ENCODE measurements around the gene ZNF692. TPM values are rescaled to one million over a fixed set of nuclear protein-coding genes. Genes with fewer than 3 reads are reported as not detected.

The ZNF692 gene
- total RNA-seq, 1 donor from 2014 or later: 37.8 TPM

- Mint-ChIP-seq H3K4me3 (no peak overlapping the region), H3K9me3 (no peaks in the 10 kb centered on the region), H3K4me1 (peaks cover 9% of the 10 kb centered on the region), H3K27me3 (ENCODE audit: insufficient read depth, low read depth) (peaks cover 8% of the 10 kb centered on the region), H3K36me3 (peaks cover 21% of the 10 kb centered on the region), H3K27ac (no peak overlapping the region)
- H4K20me1 ChIP-seq (ENCODE audit: low read depth): peaks cover 2% of the 10 kb centered on the region
- no peaks in the 10 kb centered on the region for H3K9me3 ChIP-seq (ENCODE audit: low read depth)
- H3K9ac ChIP-seq: no peak overlapping the region
- no peak overlapping the region for H3K4me2 ChIP-seq
- TF ChIP-seq EZH2 (IDR thresholded peaks at IDR 0.05) (no peak), CTCF (IDR thresholded peaks at IDR 0.05) (no peak), EZH2phosphoT487 (IDR thresholded peaks at IDR 0.05) (no peak)
- no peak for DNase-seq (ENCODE audit: low spot score)
- no peak overlapping the region for H3K27ac ChIP-seq
- no peaks in the 10 kb centered on the region for H3K27me3 ChIP-seq
- H3K36me3 ChIP-seq: no peaks in the 10 kb centered on the region
- H3F3A ChIP-seq (ENCODE audit: low read depth): no peaks in the 10 kb centered on the region
- no peak overlapping the region for H2AFZ ChIP-seq (replicated peaks)
- no peak overlapping the region for H3K4me3 ChIP-seq
- peaks cover 10% of the 10 kb centered on the region for H3K79me2 ChIP-seq (ENCODE audit: low read depth)
- peaks cover 10% of the 10 kb centered on the region for H3K4me1 ChIP-seq
These were observed 6.1 kb downstream of the ZNF692 start for GRCh38 chr1:248852481-248853405.

- H3F3A ChIP-seq (ENCODE audit: low read depth): no peaks in the 10 kb centered on the region
- H3K27me3 ChIP-seq: no peaks in the 10 kb centered on the region
- Mint-ChIP-seq H3K27ac (no peak overlapping the region), H3K27me3 (ENCODE audit: insufficient read depth, low read depth) (peaks cover 7% of the 10 kb centered on the region), H3K4me3 (no peak overlapping the region), H3K9me3 (no peaks in the 10 kb centered on the region), H3K4me1 (peaks cover 3% of the 10 kb centered on the region), H3K36me3 (peaks cover 21% of the 10 kb centered on the region)
- no peaks in the 10 kb centered on the region for H3K36me3 ChIP-seq
- no peak overlapping the region for H3K27ac ChIP-seq
- H4K20me1 ChIP-seq (ENCODE audit: low read depth): peaks cover 2% of the 10 kb centered on the region
- TF ChIP-seq EZH2 (IDR thresholded peaks at IDR 0.05) (no peak), EZH2phosphoT487 (IDR thresholded peaks at IDR 0.05) (no peak), CTCF (IDR thresholded peaks at IDR 0.05) (no peak)
- H2AFZ ChIP-seq (replicated peaks): no peak overlapping the region
- no peak overlapping the region for H3K4me2 ChIP-seq
- no peaks in the 10 kb centered on the region for H3K4me1 ChIP-seq
- no peaks in the 10 kb centered on the region for H3K9me3 ChIP-seq (ENCODE audit: low read depth)
- H3K9ac ChIP-seq: no peak overlapping the region
- no peaks in the 10 kb centered on the region for H3K79me2 ChIP-seq (ENCODE audit: low read depth)
- DNase-seq (ENCODE audit: low spot score): no peak
- H3K4me3 ChIP-seq: no peak overlapping the region
These were observed 7.5 kb downstream of the ZNF692 start for GRCh38 chr1:248851390-248851789.

- no peak overlapping the region for H3K9ac ChIP-seq
- no peaks in the 10 kb centered on the region for H3K27me3 ChIP-seq
- Mint-ChIP-seq H3K27me3 (ENCODE audit: insufficient read depth, low read depth) (peaks cover 4% of the 10 kb centered on the region), H3K27ac (no peak overlapping the region), H3K4me3 (no peak overlapping the region), H3K9me3 (no peaks in the 10 kb centered on the region), H3K4me1 (no peaks in the 10 kb centered on the region), H3K36me3 (peaks cover 16% of the 10 kb centered on the region)
- H3K9me3 ChIP-seq (ENCODE audit: low read depth): no peaks in the 10 kb centered on the region
- H4K20me1 ChIP-seq (ENCODE audit: low read depth): peaks cover 2% of the 10 kb centered on the region
- no peak overlapping the region for H3K4me3 ChIP-seq
- DNase-seq (ENCODE audit: low spot score): no peak
- H3K4me1 ChIP-seq: no peaks in the 10 kb centered on the region
- no peaks in the 10 kb centered on the region for H3F3A ChIP-seq (ENCODE audit: low read depth)
- H3K79me2 ChIP-seq (ENCODE audit: low read depth): no peaks in the 10 kb centered on the region
- H2AFZ ChIP-seq (replicated peaks): no peak overlapping the region
- H3K4me2 ChIP-seq: no peak overlapping the region
- H3K27ac ChIP-seq: no peak overlapping the region
- H3K36me3 ChIP-seq: no peaks in the 10 kb centered on the region
- TF ChIP-seq EZH2phosphoT487 (IDR thresholded peaks at IDR 0.05) (no peak), EZH2 (IDR thresholded peaks at IDR 0.05) (no peak), CTCF (IDR thresholded peaks at IDR 0.05) (no peak)
These were observed 8.2 kb downstream of the ZNF692 start for GRCh38 chr1:248850536-248851251.

All from neural progenitor cell (in vitro differentiated cells).